ENCODE results near the gene SLC6A4.

- TF ChIP-seq CTCF (IDR thresholded peaks at IDR 0.05 in 2 of 3, conservative IDR thresholded peaks at IDR 0.05 in 1 of 3; ENCODE audit: borderline replicate concordance in 1 of 3, insufficient read depth in 1 of 3, low read depth in 2 of 3, low read length in 2 of 3) (no peak), POLR2A (IDR thresholded peaks at IDR 0.05; ENCODE audit: borderline replicate concordance, extremely low read depth, insufficient read depth, insufficient read length) (no peak), REST (IDR thresholded peaks at IDR 0.05; ENCODE audit: low read depth) (no peak), EZH2 (IDR thresholded peaks at IDR 0.05) (no peak), RAD21 (IDR thresholded peaks at IDR 0.05; ENCODE audit: low read depth) (no peak), POLR2AphosphoS5 (IDR thresholded peaks at IDR 0.05; ENCODE audit: low read depth, low read length) (no peak), ZNF274 (IDR thresholded peaks at IDR 0.05; ENCODE audit: low read depth, low read length) (no peak), TCF7L2 (IDR thresholded peaks at IDR 0.05; ENCODE audit: borderline replicate concordance, extremely low read depth, insufficient read depth, insufficient read length) (no peak), YY1 (IDR thresholded peaks at IDR 0.05; ENCODE audit: extremely low read depth, insufficient replicate concordance, low read depth, low read length) (no peak), EGR1 (IDR thresholded peaks at IDR 0.05; ENCODE audit: low read depth) (no peak), EZH2phosphoT487 (IDR thresholded peaks at IDR 0.05; ENCODE audit: borderline replicate concordance) (no peak), FOSL1 (IDR thresholded peaks at IDR 0.05; ENCODE audit: low read depth) (no peak)
Measured at GRCh38 chr17:30271102-30271501, 35.6 kb upstream of the SLC6A4 start.
